Activated B cell treated with CpG ODN at 0.5 μM for 24 hours (primary cell): ENCODE results near the gene QRSL1. TPM values are rescaled to one million over a fixed set of nuclear protein-coding genes. Genes with fewer than 3 reads are reported as not detected.

Experiments
- ATAC-seq: fragments of 200-7000 bp; cut with Tn5 transposase; one replicate; pipeline ENCODE4 v1.10.0; 2021; ENCODE audit warnings: low read depth, mild to moderate bottlenecking, moderate library complexity
- CTCF ChIA-PET: fragments of 350-600 bp; sonication (Branson Sonifier 250); formaldehyde crosslinking; loops from one replicate; lab custom pipeline; 2021; ENCODE audit warnings: antibody characterized with exemption; lab: Charles Lee
- POLR2A ChIA-PET: fragments of 350-600 bp; sonication (Branson Sonifier 250); formaldehyde crosslinking; loops from one replicate; lab custom pipeline; 2021; ENCODE audit warnings: antibody characterized with exemption; lab: Charles Lee
- DNase-seq: peaks from one replicate; pipeline ENCODE4 v3.0.0; 2022
- H3K27ac Mint-ChIP-seq: one replicate; pipeline ENCODE4 v1.8.0; 2020; ENCODE audit warnings: mixed read lengths
- H3K27me3 Mint-ChIP-seq: one replicate; pipeline ENCODE4 v1.8.0; 2021; ENCODE audit warnings: mixed read lengths
- H3K36me3 Mint-ChIP-seq: one replicate; pipeline ENCODE4 v1.8.0; 2021; ENCODE audit warnings: low read depth, mixed read lengths
- H3K4me1 Mint-ChIP-seq: one replicate; pipeline ENCODE4 v1.8.0; 2021; ENCODE audit warnings: mixed read lengths
- H3K4me3 Mint-ChIP-seq: one replicate; pipeline ENCODE4 v1.8.0; 2020; ENCODE audit warnings: mild to moderate bottlenecking, mixed read lengths
- H3K9me3 Mint-ChIP-seq: one replicate; pipeline ENCODE4 v1.8.0; 2020; ENCODE audit warnings: mixed read lengths
- CTCF ChIP-seq: fragments of 200-600 bp; IDR thresholded peaks from one replicate; pipeline ENCODE4 v1.8.0; 2022; ENCODE audit warnings: antibody characterized with exemption, mild to moderate bottlenecking
- intact Hi-C: fragments of 100-400 bp; cut with micrococcal nuclease; formaldehyde crosslinking; loops from one replicate; pipeline ENCODE4 v1.15.1; 2024
- total RNA-seq: library from RNA; stranded (reverse); gene quantifications from 2 replicates; pipeline ENCODE4 v1.2.3, GENCODE V29; 2022

QRSL1 gene
- total RNA-seq, 1 donor from 2014 or later, result 31.1 TPM

GRCh38 chr6:106617302-106617701, 12.1 kb upstream of the QRSL1 start:
- intact Hi-C loops, result no loop called here
- ATAC-seq (no peak), DNase-seq (no peak)
- Mint-ChIP-seq H3K36me3 (peaks cover 44% of the 10 kb centered on the region), H3K27ac (no peak overlapping the region), H3K4me3 (no peak overlapping the region), H3K4me1 (peaks cover 40% of the 10 kb centered on the region), H3K27me3 (no peaks in the 10 kb centered on the region), H3K9me3 (no peaks in the 10 kb centered on the region)
- ChIA-PET CTCF (interaction anchor here (1.3 to 3.9 kb wide), 3 partner anchors 7 to 362 kb away, joined by 3 to 13 read pairs (median 4); no protein-coding TSS in a partner anchor), POLR2A (no interaction called here)
- no peak for TF ChIP-seq CTCF

GRCh38 chr6:106617857-106618256, 11.5 kb upstream of the QRSL1 start:
- peaks cover 35% of the 10 kb centered on the region for H3K4me1 Mint-ChIP-seq
- H3K27ac Mint-ChIP-seq, result no peak overlapping the region
- intact Hi-C loops, result no loop called here
- no peaks in the 10 kb centered on the region for H3K27me3 Mint-ChIP-seq
- no peak for ATAC-seq
- no peak for DNase-seq
- CTCF ChIA-PET, result interaction anchor here (1.3 to 3.9 kb wide), 3 partner anchors 8 to 362 kb away, joined by 3 to 13 read pairs (median 4); no protein-coding TSS in a partner anchor
- no peak for TF ChIP-seq CTCF
- peaks cover 46% of the 10 kb centered on the region for H3K36me3 Mint-ChIP-seq
- POLR2A ChIA-PET, result no interaction called here
- no peaks in the 10 kb centered on the region for H3K9me3 Mint-ChIP-seq
- no peak overlapping the region for H3K4me3 Mint-ChIP-seq

GRCh38 chr6:106618324-106618723, 11.1 kb upstream of the QRSL1 start:
- intact Hi-C loops, result no loop called here
- Mint-ChIP-seq H3K36me3 (peaks cover 46% of the 10 kb centered on the region), H3K4me1 (peaks cover 33% of the 10 kb centered on the region), H3K9me3 (no peaks in the 10 kb centered on the region), H3K27me3 (no peaks in the 10 kb centered on the region), H3K27ac (peak overlapping the region; percentile 50), H3K4me3 (no peak overlapping the region)
- no peak for DNase-seq
- no peak for ATAC-seq
- ChIA-PET CTCF (interaction anchor here (3.9 kb wide), 1 partner anchor 8 kb away, joined by 13 read pairs; no protein-coding TSS in a partner anchor), POLR2A (no interaction called here)
- no peak for TF ChIP-seq CTCF

GRCh38 chr6:106619223-106619622, 10.2 kb upstream of the QRSL1 start:
- Mint-ChIP-seq H3K36me3 (peaks cover 46% of the 10 kb centered on the region), H3K9me3 (no peaks in the 10 kb centered on the region), H3K4me1 (peaks cover 24% of the 10 kb centered on the region), H3K27ac (peak overlapping the region; percentile 10), H3K4me3 (no peak overlapping the region), H3K27me3 (no peaks in the 10 kb centered on the region)
- TF ChIP-seq CTCF, result no peak
- intact Hi-C loops, result no loop called here
- ATAC-seq, result no peak
- POLR2A ChIA-PET, result interaction anchor here (0.7 kb wide), 2 partner anchors 9 to 66 kb away, joined by 4 to 7 read pairs; no protein-coding TSS in a partner anchor
- DNase-seq, result no peak
- CTCF ChIA-PET, result interaction anchor here (1.5 to 3.9 kb wide), 3 partner anchors 9 to 69 kb away, joined by 4 to 13 read pairs (median 4); no protein-coding TSS in a partner anchor

- Mint-ChIP-seq H3K27me3 (no peaks in the 10 kb centered on the region), H3K4me1 (peaks cover 21% of the 10 kb centered on the region), H3K27ac (no peak overlapping the region), H3K36me3 (peaks cover 43% of the 10 kb centered on the region), H3K9me3 (no peaks in the 10 kb centered on the region), H3K4me3 (no peak overlapping the region)
- no peak for TF ChIP-seq CTCF
- ChIA-PET POLR2A (no interaction called here), CTCF (interaction anchor here (1.8 to 3.9 kb wide), 2 partner anchors 11 to 67 kb away, joined by 4 to 13 read pairs; no protein-coding TSS in a partner anchor)
- ATAC-seq (no peak), DNase-seq (no peak)
- intact Hi-C loops, result no loop called here
Measured at GRCh38 chr6:106620931-106621672, 8.3 kb upstream of the QRSL1 start.
